Activated CD8-positive, alpha-beta memory T cell treated with anti-CD3 and anti-CD28 coated beads for 1 hour (primary cell): ENCODE data around the gene DUS2.
"Not testable (repeated sequence)": the region's sequence is repeated elsewhere in the genome, so short reads cannot be mapped to it uniquely, and the experiment has no call there.

ENCODE experiments used
- DNase-seq, 2 donors: peaks; one replicate each; pipeline ENCODE4 v3.0.0-alpha.2; 2020; ENCODE audit warnings: low read depth in 1 of 2; ENCODE audit errors: extremely low read depth in 1 of 2

The DUS2 gene

GRCh38 chr16:67998231-67998778 is 24.8 kb upstream of the DUS2 start:
- DNase-seq: not testable (repeated sequence)

GRCh38 chr16:67998779-67999688 is 24.1 kb upstream of the DUS2 start, which contains the start of gene DPEP2:
DPEP2 (minus strand) TSS chr16:67999484; CDS start chr16:67993212, 6,272 bp downstream.
- DNase-seq: not testable (repeated sequence)

GRCh38 chr16:67999985-68000384 is 23.1 kb upstream of the DUS2 start:
- DNase-seq: no peak

GRCh38 chr16:68000450-68000849 is 22.6 kb upstream of the DUS2 start:
- DNase-seq: no peak

- no peak for DNase-seq
Measured at GRCh38 chr16:68003031-68003430, 20.1 kb upstream of the DUS2 start.

GRCh38 chr16:68005211-68005610 is 17.9 kb upstream of the DUS2 start:
- DNase-seq: no peak

- DNase-seq: no peak
Measured at GRCh38 chr16:68005786-68006286, 17.2 kb upstream of the DUS2 start.

- DNase-seq: no peak
Measured at GRCh38 chr16:68009157-68009735, 13.8 kb upstream of the DUS2 start.

GRCh38 chr16:68009872-68010271 is 13.2 kb upstream of the DUS2 start:
- not testable (repeated sequence) for DNase-seq

- no peak for DNase-seq
Measured at GRCh38 chr16:68013440-68013839, 9.6 kb upstream of the DUS2 start.

GRCh38 chr16:68015681-68016080 is 7.4 kb upstream of the DUS2 start, which contains the start of gene DPEP2NB:
DPEP2NB (minus strand) TSS chr16:68015911; CDS start chr16:68015770, 141 bp downstream.
- no peak for DNase-seq

- DNase-seq: no peak
Measured at GRCh38 chr16:68019167-68019680, 3.9 kb upstream of the DUS2 start.

- no peak for DNase-seq
Measured at GRCh38 chr16:68021490-68021889, 1.6 kb upstream of the DUS2 start.

GRCh38 chr16:68022278-68022727 is 781 bp upstream of the DUS2 start:
- DNase-seq: no peak

GRCh38 chr16:68028996-68029395 is 5.9 kb downstream of the DUS2 start:
- DNase-seq: no peak

- not testable (repeated sequence) for DNase-seq
Measured at GRCh38 chr16:68030108-68030507, 7.0 kb downstream of the DUS2 start.

GRCh38 chr16:68031951-68032350 is 8.9 kb downstream of the DUS2 start:
- DNase-seq: no peak

GRCh38 chr16:68033101-68033500 is 10.0 kb downstream of the DUS2 start:
- DNase-seq: no peak

- DNase-seq: no peak
Measured at GRCh38 chr16:68035227-68035626, 12.1 kb downstream of the DUS2 start.

GRCh38 chr16:68037841-68038597 is 14.9 kb downstream of the DUS2 start:
- no peak for DNase-seq
